Breast epithelium (tissue), 4 donors: Measurements from ENCODE around the gene CAV1. TPM values are rescaled to one million over a fixed set of nuclear protein-coding genes. Genes with fewer than 3 reads are reported as not detected.
"Not testable (repeated sequence)": the region's sequence is repeated elsewhere in the genome, so short reads cannot be mapped to it uniquely, and the experiment has no call there.

Source experiments
- DNase-seq, 2 donors: peaks; one replicate each; pipeline ENCODE4 v3.0.0-alpha.2; 2019; ENCODE audit warnings: low spot score in 2 of 2
- H3K27ac ChIP-seq, 2 donors: fragments of 200-600 bp; sonication (generic) in 1 of 2; one replicate each; pipeline ENCODE4 v1.5.1; 2016 to 2019; ENCODE audit warnings: mild to moderate bottlenecking in 1 of 2
- H3K27me3 ChIP-seq, 2 donors: fragments of 200-600 bp; sonication (generic) in 1 of 2; one replicate each; pipeline versions ENCODE4 v1.5.1 to v1.6.0; 2017 to 2019; ENCODE audit warnings: control low read depth in 1 of 2, mild to moderate bottlenecking in 1 of 2
- H3K36me3 ChIP-seq: fragments of 200-600 bp; one replicate; pipeline ENCODE4 v1.5.1; 2019
- H3K4me1 ChIP-seq, 2 donors: fragments of 200-600 bp; sonication (generic); one replicate each; pipeline ENCODE4 v1.5.1; 2016 to 2019; ENCODE audit warnings: control low read depth in 1 of 2
- H3K4me3 ChIP-seq, 3 donors: fragments of 200-600 bp; sonication (generic); 1 replicate in 2 of 3; 2 replicates in 1 of 3; pipeline ENCODE4 v1.5.1; 2016 to 2019; ENCODE audit warnings: mild to moderate bottlenecking in 3 of 3, moderate library complexity in 2 of 3
- H3K9me3 ChIP-seq, 2 donors: fragments of 200-600 bp; sonication (generic) in 1 of 2; one replicate each; pipeline ENCODE4 v1.5.1; 2016 to 2019; ENCODE audit warnings: control low read depth in 1 of 2
- CTCF ChIP-seq, 3 donors: fragments of 450-650 bp; IDR thresholded peaks; one replicate each; pipeline ENCODE4 v1.5.1; 2016 to 2017; ENCODE audit warnings: antibody characterized with exemption in 3 of 3, mild to moderate bottlenecking in 3 of 3, moderate library complexity in 3 of 3
- POLR2A ChIP-seq: fragments of 450-650 bp; IDR thresholded peaks from one replicate; pipeline ENCODE4 v1.6.1; 2016; ENCODE audit warnings: antibody characterized with exemption, mild to moderate bottlenecking, moderate library complexity
- POLR2AphosphoS5 ChIP-seq, 3 donors: sonication (generic); formaldehyde crosslinking; IDR thresholded peaks; one replicate each; pipeline ENCODE4 v1.6.1; 2017; ENCODE audit warnings: antibody characterized with exemption in 3 of 3
- intact Hi-C: fragments of 100-400 bp; cut with DNase I; formaldehyde crosslinking; loops from one replicate; pipeline ENCODE4 v1.15.1; 2023; ENCODE audit warnings: low total_unique reads
- total RNA-seq, 3 donors: library from RNA; depleted of rRNA; stranded (reverse); fragments of >200 nt; gene quantifications; one replicate each; pipeline ENCODE4 v1.1.0, GENCODE V29; 2016

The CAV1 gene
- total RNA-seq, 3 donors from 2014 or later, result 117 to 729 (median 154) TPM

DNA sequence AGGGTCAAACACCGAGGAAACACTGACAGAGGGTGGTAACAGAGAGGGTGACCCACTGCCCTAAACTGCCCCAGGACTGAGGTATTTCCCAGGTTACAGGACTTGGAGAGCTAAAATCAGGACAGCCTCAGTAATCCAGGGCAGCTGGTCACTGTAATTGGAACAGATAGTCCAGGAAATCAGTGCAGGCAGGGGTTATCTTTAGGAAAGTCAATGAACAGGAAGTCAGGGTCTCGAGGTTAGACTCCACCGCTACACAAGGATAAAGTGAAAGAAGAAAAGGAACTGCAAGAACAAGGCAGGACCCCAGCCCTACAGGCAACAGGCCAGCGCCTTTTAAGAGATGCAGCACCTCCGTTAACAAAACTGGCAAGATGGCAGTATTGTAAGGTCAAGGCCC is 61.1 kb downstream of the CAV1 start:
- no peak for TF ChIP-seq POLR2AphosphoS5 (IDR thresholded peaks at IDR 0.05)
- TF ChIP-seq CTCF (IDR thresholded peaks at IDR 0.05), result no peak
- no peak for TF ChIP-seq POLR2A
- Histone ChIP-seq H3K4me1 (peaks cover 0 to 4% of the 10 kb centered on the region in 2 donors), H3K9me3 (no peaks in the 10 kb centered on the region), H3K27ac (no peak overlapping the region), H3K36me3 (no peaks in the 10 kb centered on the region), H3K4me3 (no peak overlapping the region), H3K27me3 (no peaks in the 10 kb centered on the region)
- intact Hi-C loops, result loop anchor here (10.0 kb wide), 3 partner anchors 61 to 411 kb away; partner anchors contain the start of gene CAV1
- DNase-seq, result no peak

DNA sequence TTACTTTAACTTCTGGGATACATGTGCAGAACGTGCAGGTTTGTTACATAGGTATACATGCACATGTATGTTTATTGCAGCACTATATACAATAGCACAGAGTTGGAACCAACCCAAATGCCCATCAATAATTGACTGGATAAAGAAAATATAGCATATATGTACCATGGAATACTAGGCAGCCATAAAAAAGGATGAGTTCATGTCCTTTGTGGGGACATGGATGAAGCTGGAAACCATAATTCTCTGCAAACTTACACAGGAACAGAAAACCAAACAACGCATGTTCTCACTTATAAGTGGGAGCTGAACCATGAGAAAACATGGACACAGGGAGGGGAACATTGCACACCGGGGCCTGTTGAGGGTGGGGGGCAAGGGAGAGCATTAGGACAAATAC is 62.4 kb downstream of the CAV1 start:
- not testable (repeated sequence) for H3K4me1 ChIP-seq, H3K9me3 ChIP-seq, H3K27me3 ChIP-seq, DNase-seq, H3K27ac ChIP-seq, H3K36me3 ChIP-seq, H3K4me3 ChIP-seq
- intact Hi-C loops, result loop anchor here (10.0 kb wide), 3 partner anchors 62 to 412 kb away; partner anchors contain the start of gene CAV1

- H3K27ac ChIP-seq, result peak overlapping the region; percentile 46 to 53
Measured at GRCh38 chr7:116588225-116588624, 63.4 kb downstream of the CAV1 start.

DNA sequence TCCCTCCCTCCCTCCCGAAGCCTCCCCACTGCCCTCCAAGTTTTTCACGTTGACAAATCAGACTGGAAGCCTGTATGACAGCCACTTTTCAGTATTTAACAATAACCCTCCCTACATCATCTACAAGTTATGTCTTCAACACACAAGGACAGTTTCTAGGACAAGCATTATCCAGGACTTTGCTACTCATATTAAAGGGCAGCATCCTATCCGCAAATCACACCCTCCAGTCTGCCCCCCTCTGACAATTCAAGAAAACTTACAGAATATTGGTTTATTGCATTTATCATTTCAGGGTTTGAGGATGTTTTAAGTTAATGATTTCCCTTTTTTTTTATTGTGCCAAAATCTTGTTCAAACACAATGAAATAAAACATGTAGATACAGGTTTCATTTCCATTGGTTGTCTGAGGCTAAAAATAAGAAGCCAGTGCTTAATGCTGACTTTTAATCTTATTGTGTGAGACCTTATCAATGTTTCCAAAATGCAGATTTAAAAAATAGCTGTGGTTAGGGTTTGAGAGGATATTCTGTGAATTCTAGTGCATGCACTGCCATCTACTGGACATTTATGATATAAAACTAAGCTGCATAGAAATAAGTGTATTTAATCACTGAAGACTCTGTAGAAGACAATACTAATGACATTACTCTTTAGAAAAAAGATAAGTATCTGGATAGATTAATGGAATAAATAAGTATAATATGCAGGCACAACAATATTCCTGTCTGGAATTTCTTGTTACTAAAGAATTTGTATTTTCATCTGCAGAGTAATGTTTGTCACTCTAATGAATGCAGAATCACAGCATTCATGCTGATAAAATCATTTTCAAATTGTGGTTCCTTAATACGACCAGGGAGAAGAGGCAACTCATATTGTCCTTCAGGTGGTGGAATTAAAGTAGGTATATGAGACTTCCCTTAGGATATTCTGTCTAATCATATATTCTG is 64.1 kb downstream of the CAV1 start:
- Histone ChIP-seq H3K4me1 (peaks cover 0 to 4% of the 10 kb centered on the region in 2 donors), H3K36me3 (no peaks in the 10 kb centered on the region), H3K27me3 (no peaks in the 10 kb centered on the region), H3K9me3 (no peaks in the 10 kb centered on the region), H3K4me3 (no peak overlapping the region), H3K27ac (peak overlapping the region; percentile 46 to 53)
- no peak for DNase-seq
- intact Hi-C loops, result loop anchor here (10.0 kb wide), 3 partner anchors 64 to 414 kb away; partner anchors contain the start of gene CAV1
- TF ChIP-seq POLR2A (no peak), POLR2AphosphoS5 (IDR thresholded peaks at IDR 0.05) (no peak), CTCF (IDR thresholded peaks at IDR 0.05) (peak; percentile 73 to 81 (median 79))

More at GRCh38 chr7:116588225-116588624, 63.4 kb downstream of the CAV1 start:
- Histone ChIP-seq H3K9me3 (no peaks in the 10 kb centered on the region), H3K36me3 (no peaks in the 10 kb centered on the region), H3K4me3 (no peak overlapping the region), H3K27me3 (no peaks in the 10 kb centered on the region), H3K4me1 (peaks cover 0 to 4% of the 10 kb centered on the region in 2 donors)
- intact Hi-C loops, result loop anchor here (10.0 kb wide), 3 partner anchors 63 to 413 kb away; partner anchors contain the start of gene CAV1
- no peak for DNase-seq
- TF ChIP-seq CTCF (IDR thresholded peaks at IDR 0.05) (no peak), POLR2A (no peak), POLR2AphosphoS5 (IDR thresholded peaks at IDR 0.05) (no peak)

DNA sequence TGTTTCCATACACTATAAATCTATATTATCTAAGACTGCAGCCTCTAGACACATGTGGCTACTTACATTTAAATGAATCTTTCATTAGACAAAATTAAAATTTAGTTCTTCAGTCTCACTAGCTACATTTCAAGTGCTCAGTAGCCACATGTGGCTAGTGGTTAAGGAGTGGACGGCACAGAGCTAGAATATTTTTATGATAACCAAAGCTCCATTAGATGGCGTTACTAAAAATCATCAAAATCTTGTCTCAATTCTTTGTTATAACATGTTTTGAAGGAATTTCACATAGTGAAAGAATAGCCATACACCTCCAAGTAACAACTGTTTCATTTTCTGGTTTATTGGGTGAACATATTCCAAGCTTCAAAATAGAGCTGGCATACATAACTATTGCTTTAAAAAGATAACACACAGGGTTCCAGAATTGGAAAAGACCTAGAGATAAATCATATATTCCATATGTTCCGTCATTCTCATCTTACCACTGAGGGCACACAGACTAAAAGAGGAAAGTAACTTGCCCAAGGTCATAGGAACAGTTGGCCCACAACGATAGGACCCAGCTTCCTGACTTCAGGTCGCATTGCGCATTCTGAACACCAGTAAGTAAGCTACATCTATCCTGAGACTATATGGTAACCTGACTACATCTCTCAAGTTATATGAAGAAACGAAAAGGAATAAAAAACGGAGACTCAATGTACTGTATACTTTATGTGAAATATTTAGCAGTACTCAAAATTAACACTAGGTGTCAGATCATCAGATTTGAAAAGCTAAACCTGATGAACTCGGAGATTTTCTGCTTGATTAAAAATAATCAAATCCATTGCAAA is 66.6 kb downstream of the CAV1 start:
- Histone ChIP-seq H3K27me3 (no peaks in the 10 kb centered on the region), H3K36me3 (no peaks in the 10 kb centered on the region), H3K4me1 (peaks cover 0 to 4% of the 10 kb centered on the region in 2 donors), H3K9me3 (no peaks in the 10 kb centered on the region), H3K4me3 (peak overlapping the region in 1 of 3 donors; percentile 35), H3K27ac (no peak overlapping the region)
- intact Hi-C loops, result loop anchor here (10.0 kb wide), 1 partner anchor 213 kb away; no protein-coding TSS in a partner anchor
- DNase-seq, result no peak
- TF ChIP-seq POLR2A (no peak), POLR2AphosphoS5 (IDR thresholded peaks at IDR 0.05) (no peak), CTCF (IDR thresholded peaks at IDR 0.05) (peak; percentile 65 to 67 (median 65))
